Suprapubic skin (tissue), 4 donors: ENCODE results near the gene GNA12. TPM values are rescaled to one million over a fixed set of nuclear protein-coding genes. Genes with fewer than 3 reads are reported as not detected.

Experiments
- DNase-seq, 2 donors: peaks; one replicate each; pipeline ENCODE4 v3.0.0-alpha.2; 2019; ENCODE audit warnings: low spot score in 2 of 2
- H3K27ac ChIP-seq: fragments of 200-600 bp; sonication (generic); one replicate; pipeline ENCODE4 v1.5.1; 2019
- H3K27me3 ChIP-seq: fragments of 200-600 bp; sonication (generic); one replicate; pipeline ENCODE4 v1.5.1; 2019
- H3K36me3 ChIP-seq: fragments of 200-600 bp; sonication (generic); one replicate; pipeline ENCODE4 v1.5.1; 2019
- H3K4me1 ChIP-seq: fragments of 200-600 bp; sonication (generic); one replicate; pipeline ENCODE4 v1.5.1; 2019
- H3K4me3 ChIP-seq: fragments of 200-600 bp; sonication (generic); one replicate; pipeline ENCODE4 v1.5.1; 2019; ENCODE audit warnings: mild to moderate bottlenecking
- H3K9me3 ChIP-seq: fragments of 200-600 bp; sonication (generic); one replicate; pipeline ENCODE4 v1.5.1; 2019
- CTCF ChIP-seq, 2 donors: fragments of 200-600 bp in 1 of 2; fragments of 450-650 bp in 1 of 2; sonication (generic) in 1 of 2; IDR thresholded peaks; one replicate each; pipeline ENCODE4 v1.5.1; 2016 to 2019; ENCODE audit warnings: antibody characterized with exemption in 2 of 2, mild to moderate bottlenecking in 1 of 2, moderate library complexity in 1 of 2
- EP300 ChIP-seq: sonication (generic); formaldehyde crosslinking; IDR thresholded peaks from one replicate; pipeline ENCODE4 v1.6.1; 2017; ENCODE audit warnings: antibody characterized with exemption
- POLR2A ChIP-seq, 2 donors: fragments of 450-650 bp; IDR thresholded peaks; one replicate each; pipeline ENCODE4 v1.6.1; 2017; ENCODE audit warnings: antibody characterized with exemption in 2 of 2, mild to moderate bottlenecking in 2 of 2, moderate library complexity in 2 of 2
- POLR2AphosphoS5 ChIP-seq, 3 donors: sonication (generic); formaldehyde crosslinking; IDR thresholded peaks; one replicate each; pipeline ENCODE4 v1.6.1; 2017; ENCODE audit warnings: antibody characterized with exemption in 3 of 3
- WGBS: methylation state at CpG from one replicate; pipeline ENCODE4 v1.1.5; 2018; 5-methylcytosine and 5-hydroxymethylcytosine counted together
- total RNA-seq, 4 donors: library from RNA; depleted of rRNA; stranded (reverse); fragments of >200 nt; gene quantifications; one replicate each; pipeline ENCODE4 v1.1.0, GENCODE V29; 2016

The GNA12 gene
- total RNA-seq, 4 donors from 2014 or later: 9.7 to 15.0 (median 13.3) TPM

GRCh38 chr7:2711895-2712675 lies 132.0 kb downstream of the GNA12 start:
- no peak for DNase-seq
- no peak for TF ChIP-seq CTCF (IDR thresholded peaks at IDR 0.05)
- no peak for TF ChIP-seq POLR2AphosphoS5 (IDR thresholded peaks at IDR 0.05)
- TF ChIP-seq EP300: no peak
- TF ChIP-seq POLR2A (IDR thresholded peaks at IDR 0.05): no peak
- Histone ChIP-seq H3K9me3 (no peaks in the 10 kb centered on the region), H3K27ac (no peak overlapping the region), H3K27me3 (no peaks in the 10 kb centered on the region), H3K36me3 (no peaks in the 10 kb centered on the region), H3K4me3 (no peak overlapping the region), H3K4me1 (peaks cover 13% of the 10 kb centered on the region)
- WGBS: 94% methylated on average over 7 of the region's 25 CpGs

GRCh38 chr7:2710901-2711551 lies 133.1 kb downstream of the GNA12 start:
- no peak overlapping the region for H3K27ac ChIP-seq

GRCh38 chr7:2710286-2710655 lies 133.8 kb downstream of the GNA12 start:
- DNase-seq: no peak
- Histone ChIP-seq H3K4me3 (peak overlapping the region; percentile 36), H3K27ac (no peak overlapping the region), H3K9me3 (no peaks in the 10 kb centered on the region), H3K4me1 (peaks cover 11% of the 10 kb centered on the region), H3K36me3 (no peaks in the 10 kb centered on the region), H3K27me3 (no peaks in the 10 kb centered on the region)
- WGBS: 52% methylated on average over 10 of the region's 11 CpGs
- TF ChIP-seq CTCF (IDR thresholded peaks at IDR 0.05) (no peak), POLR2A (IDR thresholded peaks at IDR 0.05) (no peak), EP300 (no peak), POLR2AphosphoS5 (IDR thresholded peaks at IDR 0.05) (no peak)

More at GRCh38 chr7:2710901-2711551, 133.1 kb downstream of the GNA12 start:
- Histone ChIP-seq H3K4me1 (peaks cover 11% of the 10 kb centered on the region), H3K36me3 (no peaks in the 10 kb centered on the region), H3K4me3 (no peak overlapping the region), H3K27me3 (no peaks in the 10 kb centered on the region), H3K9me3 (no peaks in the 10 kb centered on the region)
- no peak for TF ChIP-seq EP300
- no peak for TF ChIP-seq CTCF (IDR thresholded peaks at IDR 0.05)
- TF ChIP-seq POLR2A (IDR thresholded peaks at IDR 0.05): no peak
- no peak for TF ChIP-seq POLR2AphosphoS5 (IDR thresholded peaks at IDR 0.05)
- no peak for DNase-seq
- WGBS: 0% methylated on average over 1 of the region's 4 CpGs

- Histone ChIP-seq H3K36me3 (no peaks in the 10 kb centered on the region), H3K27ac (no peak overlapping the region), H3K9me3 (no peaks in the 10 kb centered on the region), H3K27me3 (no peaks in the 10 kb centered on the region), H3K4me1 (peaks cover 11% of the 10 kb centered on the region), H3K4me3 (peak overlapping the region; percentile 36)
- 58% methylated on average over 6 of the region's 35 CpGs for WGBS
- no peak for DNase-seq
- TF ChIP-seq CTCF (IDR thresholded peaks at IDR 0.05) (peak; percentile 34 to 94), POLR2AphosphoS5 (IDR thresholded peaks at IDR 0.05) (no peak)
These were observed 134.4 kb downstream of the GNA12 start for GRCh38 chr7:2709553-2710285.
